ENCODE data around the gene EPB41L2. TPM values are rescaled to one million over a fixed set of nuclear protein-coding genes. Genes with fewer than 3 reads are reported as not detected.

The EPB41L2 gene
- 100 to 1,000 TPM in 2 of 4 donors, 10 to 100 TPM in 2; 57.2 to 116 (median 85.2) TPM for total RNA-seq

GRCh38 chr6:131063028-131063763 is at the start of gene EPB41L2:
EPB41L2 (minus strand) TSS chr6:131063245; CDS start chr6:130956485, 106,760 bp downstream.
- Histone ChIP-seq H3K36me3 (no peaks in the 10 kb centered on the region), H3K4me3 (peak within 1 kb of the TSS; percentile 79 to 93), H3K9me3 (no peaks in the 10 kb centered on the region), H3K27me3 (no peaks in the 10 kb centered on the region), H3K4me1 (peaks cover 0 to 29% (median 0%) of the 10 kb centered on the region in 3 donors), H3K27ac (peak within 1 kb of the TSS; percentile 68 to 90 (median 85))
- ATAC-seq, result peak; percentile 95
- WGBS, 2 donors (ENCODE audit: low coverage in 1 of 2), result 0% methylated on average over 3 of the region's 61 CpGs; no CpG with 5 or more reads in 1 of the 2 donors
- TF ChIP-seq POLR2A (IDR thresholded peaks at IDR 0.05) (peak; percentile 70 to 72), CTCF (IDR thresholded peaks at IDR 0.05) (peak; percentile 10 to 67 (median 48)), POLR2AphosphoS5 (IDR thresholded peaks at IDR 0.05) (peak; percentile 90), EP300 (IDR thresholded peaks at IDR 0.05) (no peak)

- H3K27ac ChIP-seq, result no peak overlapping the region
- 80% methylated on average over 1 of the region's 1 CpG; no CpG with 5 or more reads in 1 of the 2 donors for WGBS, 2 donors (ENCODE audit: low coverage in 1 of 2)
- no peak for TF ChIP-seq POLR2AphosphoS5 (IDR thresholded peaks at IDR 0.05)
- no peak for TF ChIP-seq CTCF (IDR thresholded peaks at IDR 0.05)
- TF ChIP-seq EP300 (IDR thresholded peaks at IDR 0.05), result no peak
- TF ChIP-seq POLR2A (IDR thresholded peaks at IDR 0.05), result no peak
- H3K36me3 ChIP-seq, result no peaks in the 10 kb centered on the region
- H3K4me3 ChIP-seq, result no peak overlapping the region
- ATAC-seq, result no peak
- H3K27me3 ChIP-seq, result no peaks in the 10 kb centered on the region
- no peaks in the 10 kb centered on the region for H3K9me3 ChIP-seq
- peaks cover 0 to 5% (median 0%) of the 10 kb centered on the region in 3 donors for H3K4me1 ChIP-seq
Observed at GRCh38 chr6:131112249-131112648, 49.2 kb upstream of the EPB41L2 start.

GRCh38 chr6:131107151-131107550 is 44.1 kb upstream of the EPB41L2 start:
- Histone ChIP-seq H3K36me3 (no peaks in the 10 kb centered on the region), H3K27me3 (no peaks in the 10 kb centered on the region), H3K4me3 (no peak overlapping the region), H3K27ac (no peak overlapping the region), H3K9me3 (no peaks in the 10 kb centered on the region), H3K4me1 (no peaks in the 10 kb centered on the region)
- WGBS, 2 donors (ENCODE audit: low coverage in 1 of 2), result 53 to 100% methylated on average over 1 of the region's 1 CpG
- no peak for ATAC-seq
- no peak for TF ChIP-seq EP300 (IDR thresholded peaks at IDR 0.05)
- TF ChIP-seq CTCF (IDR thresholded peaks at IDR 0.05), result no peak
- TF ChIP-seq POLR2A (IDR thresholded peaks at IDR 0.05), result no peak
- TF ChIP-seq POLR2AphosphoS5 (IDR thresholded peaks at IDR 0.05), result no peak

- 100% methylated on average over 1 of the region's 1 CpG; no CpG with 5 or more reads in 1 of the 2 donors for WGBS, 2 donors (ENCODE audit: low coverage in 1 of 2)
- TF ChIP-seq CTCF (IDR thresholded peaks at IDR 0.05), result no peak
- no peak for TF ChIP-seq POLR2A (IDR thresholded peaks at IDR 0.05)
- no peaks in the 10 kb centered on the region for H3K9me3 ChIP-seq
- H3K4me1 ChIP-seq, result no peaks in the 10 kb centered on the region
- no peak overlapping the region for H3K4me3 ChIP-seq
- ATAC-seq, result no peak
- no peaks in the 10 kb centered on the region for H3K27me3 ChIP-seq
- H3K27ac ChIP-seq, result no peak overlapping the region
- no peaks in the 10 kb centered on the region for H3K36me3 ChIP-seq
Observed at GRCh38 chr6:131103901-131104300, 40.9 kb upstream of the EPB41L2 start.

- ATAC-seq, result no peak
- Histone ChIP-seq H3K4me3 (no peak overlapping the region), H3K27me3 (no peaks in the 10 kb centered on the region), H3K36me3 (no peaks in the 10 kb centered on the region), H3K27ac (no peak overlapping the region), H3K9me3 (no peaks in the 10 kb centered on the region), H3K4me1 (no peaks in the 10 kb centered on the region)
- TF ChIP-seq CTCF (IDR thresholded peaks at IDR 0.05), result no peak
- no peak for TF ChIP-seq POLR2AphosphoS5 (IDR thresholded peaks at IDR 0.05)
- TF ChIP-seq POLR2A (IDR thresholded peaks at IDR 0.05), result no peak
- TF ChIP-seq EP300 (IDR thresholded peaks at IDR 0.05), result no peak
- 88 to 90% methylated on average over 3 to 4 of the region's 4 CpGs for WGBS, 2 donors (ENCODE audit: low coverage in 1 of 2)
Observed at GRCh38 chr6:131103296-131103695, 40.3 kb upstream of the EPB41L2 start.
